ENCODE data around the gene PRDM10. TPM values are rescaled to one million over a fixed set of nuclear protein-coding genes. Genes with fewer than 3 reads are reported as not detected.
"Not testable (repeated sequence)": the region's sequence is repeated elsewhere in the genome, so short reads cannot be mapped to it uniquely, and the experiment has no call there.

PRDM10 gene
- total RNA-seq, 2 experiments from 2014 or later = 12.9 to 15.2 TPM

GRCh38 chr11:129987950-129988349 lies 14.7 kb downstream of the PRDM10 start:
- Mint-ChIP-seq H3K27me3 (no peaks in the 10 kb centered on the region), H3K9me3 (no peaks in the 10 kb centered on the region), H3K4me3 (no peak overlapping the region), H3K4me1 (peaks cover 3% of the 10 kb centered on the region), H3K27ac (no peak overlapping the region), H3K36me3 (ENCODE audit: low read depth) (no peaks in the 10 kb centered on the region)
- DNase-seq = no peak
- ChIA-PET POLR2A (no interaction called here), CTCF (no interaction called here)

- Mint-ChIP-seq H3K4me3 (no peak overlapping the region), H3K9me3 (no peaks in the 10 kb centered on the region), H3K4me1 (no peaks in the 10 kb centered on the region), H3K36me3 (ENCODE audit: low read depth) (no peaks in the 10 kb centered on the region), H3K27ac (no peak overlapping the region), H3K27me3 (no peaks in the 10 kb centered on the region)
- CTCF ChIA-PET = interaction anchor here (1.3 kb wide), 1 partner anchor 12 kb away, joined by 4 read pairs; no protein-coding TSS in a partner anchor
- POLR2A ChIA-PET = no interaction called here
- no peak for DNase-seq
Observed at GRCh38 chr11:129985823-129986222, 16.8 kb downstream of the PRDM10 start.

GRCh38 chr11:129980086-129980485 lies 22.5 kb downstream of the PRDM10 start:
- no peaks in the 10 kb centered on the region for H3K36me3 Mint-ChIP-seq (ENCODE audit: low read depth)
- CTCF ChIA-PET = interaction anchor here (1.5 kb wide), 1 partner anchor 25 kb away, joined by 3 read pairs; no protein-coding TSS in a partner anchor
- no peak for DNase-seq
- H3K4me1 Mint-ChIP-seq = no peaks in the 10 kb centered on the region
- H3K9me3 Mint-ChIP-seq = no peaks in the 10 kb centered on the region
- H3K27ac Mint-ChIP-seq = no peak overlapping the region
- POLR2A ChIA-PET = no interaction called here
- no peak overlapping the region for H3K4me3 Mint-ChIP-seq
- no peaks in the 10 kb centered on the region for H3K27me3 Mint-ChIP-seq

GRCh38 chr11:129979046-129979605 lies 23.5 kb downstream of the PRDM10 start:
- H3K9me3 Mint-ChIP-seq = no peaks in the 10 kb centered on the region
- ChIA-PET CTCF (no interaction called here), POLR2A (no interaction called here)
- H3K27ac Mint-ChIP-seq = no peak overlapping the region
- H3K4me1 Mint-ChIP-seq = no peaks in the 10 kb centered on the region
- DNase-seq = no peak
- no peak overlapping the region for H3K4me3 Mint-ChIP-seq
- H3K27me3 Mint-ChIP-seq = no peaks in the 10 kb centered on the region
- no peaks in the 10 kb centered on the region for H3K36me3 Mint-ChIP-seq (ENCODE audit: low read depth)

- H3K9me3 Mint-ChIP-seq = no peaks in the 10 kb centered on the region
- POLR2A ChIA-PET = no interaction called here
- CTCF ChIA-PET = interaction anchor here (0.6 kb wide), 1 partner anchor 153 kb away, joined by 3 read pairs; no protein-coding TSS in a partner anchor
Observed at GRCh38 chr11:129978447-129978846, 24.2 kb downstream of the PRDM10 start.

GRCh38 chr11:129976328-129976727 lies 26.3 kb downstream of the PRDM10 start:
- Mint-ChIP-seq H3K27me3 (no peaks in the 10 kb centered on the region), H3K36me3 (ENCODE audit: low read depth) (no peaks in the 10 kb centered on the region), H3K27ac (no peak overlapping the region), H3K4me3 (no peak overlapping the region), H3K4me1 (no peaks in the 10 kb centered on the region), H3K9me3 (no peaks in the 10 kb centered on the region)
- CTCF ChIA-PET = interaction anchor here (1.0 kb wide), 1 partner anchor 21 kb away, joined by 3 read pairs; no protein-coding TSS in a partner anchor
- no peak for DNase-seq
- POLR2A ChIA-PET = no interaction called here

More at GRCh38 chr11:129978447-129978846, 24.2 kb downstream of the PRDM10 start:
- H3K27me3 Mint-ChIP-seq = no peaks in the 10 kb centered on the region
- H3K4me3 Mint-ChIP-seq = no peak overlapping the region
- no peaks in the 10 kb centered on the region for H3K4me1 Mint-ChIP-seq
- no peak for DNase-seq
- H3K36me3 Mint-ChIP-seq (ENCODE audit: low read depth) = no peaks in the 10 kb centered on the region
- no peak overlapping the region for H3K27ac Mint-ChIP-seq

GRCh38 chr11:129975543-129975942 lies 27.1 kb downstream of the PRDM10 start:
- H3K4me1 Mint-ChIP-seq = no peaks in the 10 kb centered on the region
- no peaks in the 10 kb centered on the region for H3K27me3 Mint-ChIP-seq
- no peak overlapping the region for H3K27ac Mint-ChIP-seq
- no peaks in the 10 kb centered on the region for H3K36me3 Mint-ChIP-seq (ENCODE audit: low read depth)
- ChIA-PET CTCF (interaction anchor here (0.7 to 1.0 kb wide), 2 partner anchors 20 to 48 kb away, joined by 3 read pairs; no protein-coding TSS in a partner anchor), POLR2A (no interaction called here)
- H3K4me3 Mint-ChIP-seq = no peak overlapping the region
- H3K9me3 Mint-ChIP-seq = no peaks in the 10 kb centered on the region
- no peak for DNase-seq

GRCh38 chr11:129974672-129975071 lies 28.0 kb downstream of the PRDM10 start:
- ChIA-PET POLR2A (no interaction called here), CTCF (interaction anchor here (0.7 kb wide), 1 partner anchor 49 kb away, joined by 3 read pairs; no protein-coding TSS in a partner anchor)
- Mint-ChIP-seq H3K27ac (no peak overlapping the region), H3K27me3 (no peaks in the 10 kb centered on the region), H3K36me3 (ENCODE audit: low read depth) (no peaks in the 10 kb centered on the region), H3K4me3 (no peak overlapping the region), H3K9me3 (no peaks in the 10 kb centered on the region), H3K4me1 (no peaks in the 10 kb centered on the region)
- no peak for DNase-seq

GRCh38 chr11:129974237-129974636 lies 28.4 kb downstream of the PRDM10 start:
- H3K27ac Mint-ChIP-seq = no peak overlapping the region
- DNase-seq = no peak

GRCh38 chr11:129973809-129974208 lies 28.8 kb downstream of the PRDM10 start:
- ChIA-PET CTCF (interaction anchor here (0.5 kb wide), 1 partner anchor 26 kb away, joined by 3 read pairs; no protein-coding TSS in a partner anchor), POLR2A (no interaction called here)
- no peaks in the 10 kb centered on the region for H3K27me3 Mint-ChIP-seq
- no peaks in the 10 kb centered on the region for H3K9me3 Mint-ChIP-seq
- no peaks in the 10 kb centered on the region for H3K36me3 Mint-ChIP-seq (ENCODE audit: low read depth)
- H3K4me1 Mint-ChIP-seq = no peaks in the 10 kb centered on the region
- H3K4me3 Mint-ChIP-seq = no peak overlapping the region
- no peak for DNase-seq
- H3K27ac Mint-ChIP-seq = no peak overlapping the region

More at GRCh38 chr11:129974237-129974636, 28.4 kb downstream of the PRDM10 start:
- Mint-ChIP-seq H3K36me3 (ENCODE audit: low read depth) (no peaks in the 10 kb centered on the region), H3K4me3 (no peak overlapping the region), H3K9me3 (no peaks in the 10 kb centered on the region), H3K4me1 (no peaks in the 10 kb centered on the region), H3K27me3 (no peaks in the 10 kb centered on the region)
- ChIA-PET CTCF (no interaction called here), POLR2A (no interaction called here)

GRCh38 chr11:129973068-129973467 lies 29.6 kb downstream of the PRDM10 start:
- no peaks in the 10 kb centered on the region for H3K36me3 Mint-ChIP-seq (ENCODE audit: low read depth)
- POLR2A ChIA-PET = no interaction called here
- no peaks in the 10 kb centered on the region for H3K27me3 Mint-ChIP-seq

GRCh38 chr11:129972611-129973010 lies 30.0 kb downstream of the PRDM10 start:
- H3K4me3 Mint-ChIP-seq = no peak overlapping the region
- no peaks in the 10 kb centered on the region for H3K4me1 Mint-ChIP-seq
- no peak for DNase-seq
- H3K27ac Mint-ChIP-seq = no peak overlapping the region
- H3K9me3 Mint-ChIP-seq = no peaks in the 10 kb centered on the region
- ChIA-PET POLR2A (no interaction called here), CTCF (interaction anchor here (0.6 to 1.4 kb wide), 3 partner anchors 22 to 137 kb away, joined by 3 read pairs; no protein-coding TSS in a partner anchor)
- no peaks in the 10 kb centered on the region for H3K36me3 Mint-ChIP-seq (ENCODE audit: low read depth)
- H3K27me3 Mint-ChIP-seq = no peaks in the 10 kb centered on the region

More at GRCh38 chr11:129973068-129973467, 29.6 kb downstream of the PRDM10 start:
- H3K4me3 Mint-ChIP-seq = no peak overlapping the region
- DNase-seq = no peak
- H3K4me1 Mint-ChIP-seq = no peaks in the 10 kb centered on the region
- no peaks in the 10 kb centered on the region for H3K9me3 Mint-ChIP-seq
- CTCF ChIA-PET = interaction anchor here (0.6 to 1.4 kb wide), 3 partner anchors 21 to 136 kb away, joined by 3 read pairs; no protein-coding TSS in a partner anchor
- no peak overlapping the region for H3K27ac Mint-ChIP-seq

- H3K9me3 Mint-ChIP-seq; H3K4me3 Mint-ChIP-seq; H3K27ac Mint-ChIP-seq; POLR2A ChIA-PET; H3K36me3 Mint-ChIP-seq (ENCODE audit: low read depth); CTCF ChIA-PET; H3K27me3 Mint-ChIP-seq; H3K4me1 Mint-ChIP-seq; DNase-seq: not testable (repeated sequence)
Observed at GRCh38 chr11:129971856-129972255, 30.8 kb downstream of the PRDM10 start.

GRCh38 chr11:129969920-129970319 lies 32.7 kb downstream of the PRDM10 start:
- H3K4me1 Mint-ChIP-seq = no peaks in the 10 kb centered on the region
- H3K9me3 Mint-ChIP-seq = no peaks in the 10 kb centered on the region
- DNase-seq = no peak
- ChIA-PET POLR2A (no interaction called here), CTCF (interaction anchor here (0.6 kb wide), 1 partner anchor 115 kb away, joined by 3 read pairs; no protein-coding TSS in a partner anchor)
- H3K27me3 Mint-ChIP-seq = no peaks in the 10 kb centered on the region
- H3K36me3 Mint-ChIP-seq (ENCODE audit: low read depth) = no peaks in the 10 kb centered on the region
- no peak overlapping the region for H3K4me3 Mint-ChIP-seq
- no peak overlapping the region for H3K27ac Mint-ChIP-seq

All from activated CD4-positive, alpha-beta T cell treated with anti-CD3 and anti-CD28 coated beads, Interleukin-2, amount 10 ng/mL, durations not matched to agents 7 days and 5 days (primary cell).